Pancreas (tissue), 10 donors: ENCODE measurements around the gene PCLO. TPM values are rescaled to one million over a fixed set of nuclear protein-coding genes. Genes with fewer than 3 reads are reported as not detected.
A peak's percentile ranks its signal among the peaks of the same experiment; 100 is the strongest.

Experiments used
- ATAC-seq, 4 donors: fragments of 200-7000 bp; cut with Tn5 transposase; one replicate each; pipeline versions ENCODE4 v1.8.0 to v1.9.1; 2020; ENCODE audit warnings: mild to moderate bottlenecking in 4 of 4, moderate library complexity in 4 of 4
- DNase-seq, 6 donors: peaks; one replicate each; pipeline ENCODE4 v3.0.0-alpha.2; 2020
- FAIRE-seq: peaks from 2 replicates; lab custom pipeline; 2012; peaks lifted over from hg19 to GRCh38; lab: Jason Lieb, UNC
- H3K27ac ChIP-seq, 4 donors: fragments of 200-600 bp; sonication (generic); 1 replicate in 3 of 4; 2 replicates in 1 of 4; pipeline versions ENCODE4 v1.5.0 to v1.8.0; 2020
- H3K27me3 ChIP-seq, 4 donors: fragments of 200-600 bp; one replicate each; pipeline ENCODE4 v1.8.0; 2021
- H3K36me3 ChIP-seq, 3 donors: fragments of 200-600 bp; sonication (generic) in 1 of 3; one replicate each; pipeline versions ENCODE4 v1.5.0 to v1.8.0; 2020 to 2021
- H3K4me1 ChIP-seq, 3 donors: fragments of 200-600 bp; one replicate each; pipeline ENCODE4 v1.8.0; 2021
- H3K4me3 ChIP-seq, 4 donors: fragments of 200-600 bp; sonication (generic) in 2 of 4; one replicate each; pipeline versions ENCODE4 v1.5.0 to v1.8.0; 2020 to 2021
- H3K9me3 ChIP-seq, 4 donors: fragments of 200-600 bp; one replicate each; pipeline ENCODE4 v1.8.0; 2021
- CTCF ChIP-seq, 4 donors: fragments of 200-600 bp; sonication (generic) in 3 of 4; IDR thresholded peaks; one replicate each; pipeline versions ENCODE4 v1.5.0 to v1.8.0; 2021; ENCODE audit warnings: antibody characterized with exemption in 4 of 4
- WGBS, 2 donors: extraction: QIAGEN DNeasy Blood & Tissue Kit; methylation state at CpG; one replicate each; pipeline ENCODE4 v1.1.7; 2013; 5-methylcytosine and 5-hydroxymethylcytosine counted together
- intact Hi-C, 3 donors: fragments of 100-400 bp; cut with DNase I; formaldehyde crosslinking; loops; one replicate each; pipeline versions ENCODE4 v1.11.1 to v1.14.2; 2022
- polyA plus RNA-seq, 2 donors: library from polyadenylated mRNA; stranded (reverse); fragments of 200-250 nt; gene quantifications; one replicate each; pipeline ENCODE4 v1.2.3, GENCODE V29; 2013
- total RNA-seq, 6 donors: library from RNA; stranded (reverse); fragmentation: NEBNext Ultra II Directional in 4 of 6; extraction: Animal tissue kit (Norgen Biotek cat#: 25700) in 4 of 6; gene quantifications; one replicate each; pipeline versions ENCODE4 v1.2.1 to v1.2.4, GENCODE V29; 2021 to 2023
- donor health status: healthy with polysubstance abuse.
- donor health status: DM: no; HTN: no; CAD: no; lungs with moderate emphysema.
- donor health status: DM: no; HTN: no; CAD: no.
- donor health status: control.
- donor health status: control.
- donor health status: Bipolar disorder and iron deficiency.
- donor health status: DM: yes; HTN: yes; CAD: no.
- donor health status: DM: no; HTN: no; CAD: no.
- donor health status: DM: no; HTN: no; CAD: no.
- donor health status: DM: yes; HTN: yes; CAD: no.

PCLO gene
- total and polyA plus RNA-seq, 8 donors, result 1.9 to 5.6 (median 4.6) TPM

- ATAC-seq (no peak), FAIRE-seq (no peak), DNase-seq (no peak)
- no peaks in the 10 kb centered on the region for H3K9me3 ChIP-seq
- no peak overlapping the region for H3K4me3 ChIP-seq
- 44 to 53% methylated on average over 2 of the region's 2 CpGs for WGBS, 2 donors
- no peak overlapping the region for H3K27ac ChIP-seq
- no peaks in the 10 kb centered on the region for H3K27me3 ChIP-seq
- H3K36me3 ChIP-seq, result no peaks in the 10 kb centered on the region
- intact Hi-C loops, result no loop called here
- H3K4me1 ChIP-seq, result no peaks in the 10 kb centered on the region
- no peak for TF ChIP-seq CTCF (IDR thresholded peaks at IDR 0.05)
Observed at GRCh38 chr7:83077328-83077727, 85.4 kb downstream of the PCLO start.

- WGBS, 2 donors, result 82 to 92% methylated on average over 2 of the region's 2 CpGs
- FAIRE-seq (no peak), DNase-seq (no peak), ATAC-seq (no peak)
- H3K4me3 ChIP-seq, result no peak overlapping the region
- no peaks in the 10 kb centered on the region for H3K27me3 ChIP-seq
- no peaks in the 10 kb centered on the region for H3K4me1 ChIP-seq
- no peaks in the 10 kb centered on the region for H3K36me3 ChIP-seq
- no peak for TF ChIP-seq CTCF (IDR thresholded peaks at IDR 0.05)
- H3K27ac ChIP-seq, result no peak overlapping the region
- no peaks in the 10 kb centered on the region for H3K9me3 ChIP-seq
- intact Hi-C loops, result no loop called here
Observed at GRCh38 chr7:83072576-83073517, 89.8 kb downstream of the PCLO start.

- WGBS, 2 donors, result 62 to 72% methylated on average over 3 of the region's 3 CpGs
- DNase-seq (no peak), FAIRE-seq (no peak), ATAC-seq (no peak)
- Histone ChIP-seq H3K4me3 (no peak overlapping the region), H3K36me3 (no peaks in the 10 kb centered on the region), H3K9me3 (no peaks in the 10 kb centered on the region), H3K27me3 (no peaks in the 10 kb centered on the region), H3K27ac (no peak overlapping the region), H3K4me1 (no peaks in the 10 kb centered on the region)
- no peak for TF ChIP-seq CTCF (IDR thresholded peaks at IDR 0.05)
- intact Hi-C loops, result no loop called here
Observed at GRCh38 chr7:83065714-83066113, 97.0 kb downstream of the PCLO start.

GRCh38 chr7:83060218-83060617 lies 102.5 kb downstream of the PCLO start:
- H3K27me3 ChIP-seq, result no peaks in the 10 kb centered on the region
- no peak for TF ChIP-seq CTCF (IDR thresholded peaks at IDR 0.05)
- no peak for FAIRE-seq
- intact Hi-C loops, result no loop called here
- no peak overlapping the region for H3K27ac ChIP-seq
- H3K36me3 ChIP-seq, result no peaks in the 10 kb centered on the region
- peak in 3 of 6 donors; percentile 10 to 30 (median 23) for DNase-seq
- peak; percentile 40 to 84 (median 80) for ATAC-seq
- H3K4me1 ChIP-seq, result no peaks in the 10 kb centered on the region
- H3K9me3 ChIP-seq, result no peaks in the 10 kb centered on the region
- no peak overlapping the region for H3K4me3 ChIP-seq

GRCh38 chr7:83058667-83059066 lies 104.0 kb downstream of the PCLO start:
- no peak overlapping the region for H3K4me3 ChIP-seq
- H3K9me3 ChIP-seq, result no peaks in the 10 kb centered on the region
- H3K36me3 ChIP-seq, result no peaks in the 10 kb centered on the region
- intact Hi-C loops, result no loop called here
- FAIRE-seq (no peak), ATAC-seq (no peak), DNase-seq (no peak)
- 85 to 91% methylated on average over 5 of the region's 5 CpGs for whole genome bisulfite sequencing, 2 donors
- H3K27ac ChIP-seq, result no peak overlapping the region
- TF ChIP-seq CTCF (IDR thresholded peaks at IDR 0.05), result no peak
- H3K27me3 ChIP-seq, result no peaks in the 10 kb centered on the region
- H3K4me1 ChIP-seq, result peaks cover 0 to 3% (median 0%) of the 10 kb centered on the region in 3 donors
